Activated CD8-positive, alpha-beta T cell treated with anti-CD3 and anti-CD28 coated beads for 36 hours (primary cell): ENCODE measurements around the gene IFT27. TPM values are rescaled to one million over a fixed set of nuclear protein-coding genes. Genes with fewer than 3 reads are reported as not detected.

Experiments used
- ATAC-seq: fragments of 200-7000 bp; cut with Tn5 transposase; one replicate; pipeline ENCODE4 v1.10.0; 2021; ENCODE audit warnings: mild to moderate bottlenecking, moderate library complexity
- CTCF ChIA-PET: fragments of 350-600 bp; sonication (Branson Sonifier 250); formaldehyde crosslinking; loops from one replicate; lab custom pipeline; 2021; ENCODE audit warnings: antibody characterized with exemption; lab: Charles Lee
- POLR2A ChIA-PET: fragments of 350-600 bp; sonication (Branson Sonifier 250); formaldehyde crosslinking; loops from one replicate; lab custom pipeline; 2021; ENCODE audit warnings: antibody characterized with exemption; lab: Charles Lee
- DNase-seq: peaks from one replicate; pipeline ENCODE4 v3.0.0-alpha.2; 2020
- H3K27ac Mint-ChIP-seq: one replicate; pipeline ENCODE4 v1.8.0; 2021; ENCODE audit warnings: mild to moderate bottlenecking, mixed read lengths
- H3K27me3 Mint-ChIP-seq: one replicate; pipeline ENCODE4 v1.8.0; 2021; ENCODE audit warnings: mixed read lengths
- H3K36me3 Mint-ChIP-seq: one replicate; pipeline ENCODE4 v1.8.0; 2021; ENCODE audit warnings: low read depth, mixed read lengths
- H3K4me1 Mint-ChIP-seq: one replicate; pipeline ENCODE4 v1.8.0; 2021; ENCODE audit warnings: low read depth, mixed read lengths
- H3K4me3 Mint-ChIP-seq: one replicate; pipeline ENCODE4 v1.8.0; 2021; ENCODE audit warnings: mild to moderate bottlenecking, moderate library complexity, mixed read lengths
- H3K9me3 Mint-ChIP-seq: one replicate; pipeline ENCODE4 v1.8.0; 2021; ENCODE audit warnings: mixed read lengths
- intact Hi-C: fragments of 100-400 bp; cut with micrococcal nuclease; formaldehyde crosslinking; loops from one replicate; pipeline ENCODE4 v1.10.0; 2022
- total RNA-seq, 2 experiments: library from RNA; stranded (reverse); gene quantifications; one replicate each; pipeline ENCODE4 v1.2.3, GENCODE V29; 2021
- TF ChIP-seq, protein P1 (sequence below): fragments of 200-600 bp; IDR thresholded peaks from one replicate; pipeline ENCODE4 v1.8.0; 2022; ENCODE audit warnings: antibody characterized with exemption, mild to moderate bottlenecking

IFT27 gene
- total RNA-seq, 2 experiments from 2014 or later: 20.0 to 21.9 TPM

DNA sequence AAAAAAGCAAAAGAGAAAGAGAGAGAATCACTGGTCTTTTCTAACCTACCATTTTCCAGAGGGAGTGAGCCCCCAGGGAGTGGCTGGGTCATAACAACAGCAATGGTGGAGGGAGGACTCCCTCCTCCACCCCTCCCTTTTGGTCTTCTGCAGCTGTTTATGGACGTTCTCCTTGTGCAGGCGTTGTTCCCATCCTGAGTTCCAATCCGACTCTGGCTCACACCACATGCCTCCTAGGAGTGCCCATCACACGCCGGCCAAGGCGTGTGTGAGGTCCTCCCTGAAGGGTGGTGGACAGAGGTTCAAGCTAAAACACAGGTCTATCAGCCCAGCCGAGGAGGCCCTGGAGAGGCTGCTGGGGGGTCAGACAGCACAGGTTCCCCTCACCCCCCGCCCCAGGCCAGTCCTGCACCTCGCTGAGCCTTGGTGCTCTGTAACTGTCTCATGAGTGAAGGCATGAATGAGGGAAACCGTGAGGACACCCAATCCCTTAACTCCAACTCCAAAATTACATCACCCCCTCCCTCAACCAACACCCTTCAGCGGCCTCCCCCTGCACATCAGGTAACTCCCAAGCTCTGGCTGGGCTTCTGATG, 29.4 kb downstream of the IFT27 start:
- peaks cover 1% of the 10 kb centered on the region for H3K27me3 Mint-ChIP-seq
- ChIA-PET CTCF (interaction anchor here (1.2 to 1.5 kb wide), 2 partner anchors 11 to 110 kb away, joined by 3 to 5 read pairs; no protein-coding TSS in a partner anchor), POLR2A (no interaction called here)
- H3K9me3 Mint-ChIP-seq: no peaks in the 10 kb centered on the region
- H3K4me1 Mint-ChIP-seq: no peaks in the 10 kb centered on the region
- H3K27ac Mint-ChIP-seq: no peak overlapping the region
- intact Hi-C loops: no loop called here
- DNase-seq (no peak), ATAC-seq (no peak)
- no peak overlapping the region for H3K4me3 Mint-ChIP-seq
- TF ChIP-seq, protein P1, sequence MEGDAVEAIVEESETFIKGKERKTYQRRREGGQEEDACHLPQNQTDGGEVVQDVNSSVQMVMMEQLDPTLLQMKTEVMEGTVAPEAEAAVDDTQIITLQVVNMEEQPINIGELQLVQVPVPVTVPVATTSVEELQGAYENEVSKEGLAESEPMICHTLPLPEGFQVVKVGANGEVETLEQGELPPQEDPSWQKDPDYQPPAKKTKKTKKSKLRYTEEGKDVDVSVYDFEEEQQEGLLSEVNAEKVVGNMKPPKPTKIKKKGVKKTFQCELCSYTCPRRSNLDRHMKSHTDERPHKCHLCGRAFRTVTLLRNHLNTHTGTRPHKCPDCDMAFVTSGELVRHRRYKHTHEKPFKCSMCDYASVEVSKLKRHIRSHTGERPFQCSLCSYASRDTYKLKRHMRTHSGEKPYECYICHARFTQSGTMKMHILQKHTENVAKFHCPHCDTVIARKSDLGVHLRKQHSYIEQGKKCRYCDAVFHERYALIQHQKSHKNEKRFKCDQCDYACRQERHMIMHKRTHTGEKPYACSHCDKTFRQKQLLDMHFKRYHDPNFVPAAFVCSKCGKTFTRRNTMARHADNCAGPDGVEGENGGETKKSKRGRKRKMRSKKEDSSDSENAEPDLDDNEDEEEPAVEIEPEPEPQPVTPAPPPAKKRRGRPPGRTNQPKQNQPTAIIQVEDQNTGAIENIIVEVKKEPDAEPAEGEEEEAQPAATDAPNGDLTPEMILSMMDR: no peak
- H3K36me3 Mint-ChIP-seq: no peaks in the 10 kb centered on the region

DNA sequence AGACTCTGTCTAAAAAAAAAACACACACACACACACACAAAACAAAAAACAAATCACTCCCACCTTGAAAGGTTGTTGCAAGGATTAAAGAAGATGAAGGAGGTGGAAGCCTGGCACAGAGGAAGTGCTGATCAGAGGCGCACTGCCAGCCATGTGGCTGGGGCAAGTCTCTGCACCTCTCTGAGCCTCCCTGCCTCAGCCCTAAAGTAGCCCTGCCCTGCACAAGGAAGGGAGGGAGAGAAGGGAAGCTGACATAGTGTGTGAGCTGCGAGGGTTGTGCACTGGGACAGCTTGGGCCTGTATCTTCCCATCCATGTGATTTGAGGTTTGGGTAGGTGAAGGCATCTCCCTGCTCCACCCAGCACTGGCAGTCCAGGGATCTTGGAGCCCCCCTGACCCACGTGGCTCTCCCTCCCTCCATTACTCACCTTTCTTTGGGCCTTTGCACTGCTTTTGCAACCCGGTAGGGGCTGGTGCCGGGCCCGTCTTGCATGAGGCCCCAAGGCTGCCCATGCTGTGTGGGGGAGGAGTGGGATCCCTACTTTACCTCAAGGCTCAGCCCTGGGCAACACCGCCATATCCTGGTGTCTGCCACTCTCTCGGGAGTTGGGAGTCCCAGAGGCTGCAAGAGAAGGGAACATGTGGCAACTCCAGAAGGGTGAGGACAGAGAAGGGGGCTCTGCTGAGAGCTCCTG, 30.5 kb downstream of the IFT27 start:
- Mint-ChIP-seq H3K27me3 (peaks cover 1% of the 10 kb centered on the region), H3K27ac (no peak overlapping the region), H3K9me3 (no peaks in the 10 kb centered on the region), H3K4me1 (no peaks in the 10 kb centered on the region), H3K36me3 (no peaks in the 10 kb centered on the region), H3K4me3 (no peak overlapping the region)
- no peak for DNase-seq
- TF ChIP-seq, protein P1: no peak
- ChIA-PET POLR2A (no interaction called here), CTCF (interaction anchor here (1.0 to 1.2 kb wide), 2 partner anchors 12 to 110 kb away, joined by 3 to 5 read pairs; no protein-coding TSS in a partner anchor)
- ATAC-seq: no peak
- intact Hi-C loops: no loop called here

DNA sequence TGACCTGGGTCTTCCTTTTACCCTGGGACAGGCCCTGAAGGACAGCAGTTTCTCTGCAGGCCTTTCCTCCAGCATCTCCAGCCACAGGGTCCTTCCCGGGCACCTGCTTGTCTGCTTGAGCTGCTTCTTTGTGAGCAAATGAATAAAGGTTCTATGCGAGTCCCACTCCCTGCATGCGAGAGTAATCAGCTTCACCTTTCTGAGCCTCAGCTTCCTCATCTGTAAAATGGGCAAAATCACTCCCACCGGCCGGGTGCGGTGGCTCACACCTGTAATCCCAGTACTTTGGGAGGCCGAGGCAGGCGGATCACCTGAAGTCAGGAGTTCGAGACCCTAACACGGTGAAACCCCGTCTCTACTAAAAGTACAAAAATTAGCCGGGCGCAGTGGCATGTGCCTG, 31.1 kb downstream of the IFT27 start:
- CTCF ChIA-PET: interaction anchor here (1.0 to 1.6 kb wide), 2 partner anchors 12 to 111 kb away, joined by 3 to 8 read pairs; no protein-coding TSS in a partner anchor
- no peaks in the 10 kb centered on the region for H3K9me3 Mint-ChIP-seq
- POLR2A ChIA-PET: interaction anchor here (1.5 kb wide), 1 partner anchor 14 kb away, joined by 5 read pairs; no protein-coding TSS in a partner anchor
- ATAC-seq: no peak
- TF ChIP-seq, protein P1: no peak
- peaks cover 1% of the 10 kb centered on the region for H3K27me3 Mint-ChIP-seq
- no peaks in the 10 kb centered on the region for H3K4me1 Mint-ChIP-seq
- no peak for DNase-seq
- no peak overlapping the region for H3K27ac Mint-ChIP-seq
- intact Hi-C loops: no loop called here
- H3K4me3 Mint-ChIP-seq: no peak overlapping the region
- H3K36me3 Mint-ChIP-seq: no peaks in the 10 kb centered on the region

DNA sequence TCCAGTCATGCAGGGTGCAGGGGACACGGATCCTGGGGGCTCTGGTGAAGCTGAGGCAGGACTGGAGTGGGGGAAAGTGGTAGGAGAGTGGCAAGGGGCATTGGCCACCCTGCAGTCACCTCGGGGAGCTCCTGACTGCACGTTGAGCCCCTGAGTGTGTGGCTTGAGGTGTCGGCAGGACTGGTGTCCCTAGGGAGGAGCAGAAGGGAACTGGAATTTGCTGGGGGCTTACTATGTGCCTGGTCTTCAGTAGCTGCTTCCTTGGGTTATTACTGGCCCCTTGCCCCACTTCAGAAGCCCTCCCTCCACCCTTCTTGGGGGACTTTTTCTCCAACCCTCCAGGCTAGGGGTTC, 31.5 kb downstream of the IFT27 start:
- H3K27ac Mint-ChIP-seq: no peak overlapping the region
- no peak for DNase-seq
- no peaks in the 10 kb centered on the region for H3K4me1 Mint-ChIP-seq
- peaks cover 1% of the 10 kb centered on the region for H3K27me3 Mint-ChIP-seq
- ChIA-PET CTCF (interaction anchor here (1.6 kb wide), 1 partner anchor 12 kb away, joined by 8 read pairs; no protein-coding TSS in a partner anchor), POLR2A (interaction anchor here (1.5 kb wide), 1 partner anchor 14 kb away, joined by 5 read pairs; no protein-coding TSS in a partner anchor)
- intact Hi-C loops: no loop called here
- no peaks in the 10 kb centered on the region for H3K36me3 Mint-ChIP-seq
- no peak for ATAC-seq
- TF ChIP-seq, protein P1: no peak
- H3K4me3 Mint-ChIP-seq: no peak overlapping the region
- no peaks in the 10 kb centered on the region for H3K9me3 Mint-ChIP-seq
